CD14-positive monocyte (primary cell): Measurements from ENCODE around the gene RNGTT. TPM values are rescaled to one million over a fixed set of nuclear protein-coding genes. Genes with fewer than 3 reads are reported as not detected.

Experiments used
- DNase-seq, 3 donors: peaks; one replicate each; pipeline ENCODE4 v3.0.0-alpha.2; 2011 to 2022
- H2AFZ ChIP-seq: 2 replicates; pipeline ENCODE4 v1.6.0; 2012; ENCODE audit warnings: mild to moderate bottlenecking, low read depth, low read length, inconsistent platforms; ENCODE audit not compliant: insufficient read depth, poor library complexity, severe bottlenecking
- H3K27ac ChIP-seq, 2 donors: 1 replicate in 1 of 2; 2 replicates in 1 of 2; pipeline ENCODE4 v1.5.1; 2012 to 2013; ENCODE audit warnings: low read length in 2 of 2, control low read depth in 1 of 2, inconsistent platforms in 1 of 2, low read depth in 1 of 2, mild to moderate bottlenecking in 1 of 2
- H3K27me3 ChIP-seq, 2 donors: one replicate each; pipeline versions ENCODE4 v1.6.0 to v1.6.1; 2011 to 2013; ENCODE audit warnings: low read length in 2 of 2; ENCODE audit not compliant: control insufficient read depth in 2 of 2, insufficient read depth in 2 of 2
- H3K36me3 ChIP-seq, 2 donors: replicated peaks in 1 of 2; 1 replicate in 1 of 2; 2 replicates in 1 of 2; pipeline versions ENCODE4 v1.5.1 to v1.6.1; 2012 to 2013; ENCODE audit warnings: low read length in 2 of 2, control low read depth in 1 of 2, inconsistent platforms in 1 of 2, mild to moderate bottlenecking in 1 of 2; ENCODE audit not compliant: insufficient read depth in 2 of 2, control insufficient read depth in 1 of 2
- H3K4me1 ChIP-seq, 2 donors: 1 replicate in 1 of 2; 2 replicates in 1 of 2; pipeline versions ENCODE4 v1.5.1 to v1.6.1; 2012 to 2013; ENCODE audit warnings: low read length in 2 of 2, control low read depth in 1 of 2, inconsistent platforms in 1 of 2, mild to moderate bottlenecking in 1 of 2, moderate library complexity in 1 of 2; ENCODE audit not compliant: insufficient read depth in 2 of 2, control insufficient read depth in 1 of 2
- H3K4me2 ChIP-seq: replicated peaks from 2 replicates; pipeline ENCODE3; 2012; ENCODE audit warnings: low read length, moderate library complexity, mild to moderate bottlenecking; ENCODE audit not compliant: poor library complexity, severe bottlenecking; ENCODE audit errors: extremely low read depth
- H3K4me3 ChIP-seq, 3 experiments: fragments of 200-600 bp in 1 of 3; sonication (generic) in 1 of 3; replicated peaks in 1 of 3; 1 replicate in 2 of 3; 2 replicates in 1 of 3; pipeline ENCODE4 v1.5.1; 2011 to 2013; ENCODE audit warnings: low read length in 3 of 3, mild to moderate bottlenecking in 3 of 3, control low read depth in 2 of 3, low read depth in 2 of 3, inconsistent platforms in 1 of 3, moderate library complexity in 1 of 3
- H3K79me2 ChIP-seq: 2 replicates; pipeline ENCODE4 v1.6.0; 2012; ENCODE audit warnings: mild to moderate bottlenecking, control low read depth, inconsistent platforms, low read length, moderate library complexity; ENCODE audit not compliant: insufficient read depth
- H3K9ac ChIP-seq: 2 replicates; pipeline ENCODE4 v1.6.0; 2017; ENCODE audit warnings: low read length, mild to moderate bottlenecking; ENCODE audit not compliant: insufficient read depth, poor library complexity, severe bottlenecking
- H3K9me3 ChIP-seq, 2 donors: replicated peaks in 1 of 2; 1 replicate in 1 of 2; 2 replicates in 1 of 2; pipeline versions ENCODE4 v1.5.1 to v1.6.1; 2012 to 2013; ENCODE audit warnings: low read length in 2 of 2, control low read depth in 1 of 2; ENCODE audit not compliant: control insufficient read depth in 1 of 2, insufficient read depth in 1 of 2
- H4K20me1 ChIP-seq: 2 replicates; pipeline ENCODE4 v1.6.0; 2012; ENCODE audit warnings: mild to moderate bottlenecking, low read length, control low read depth, moderate library complexity; ENCODE audit not compliant: insufficient read depth
- H3K27ac Mint-ChIP-seq, 7 donors: one replicate each; pipeline ENCODE4 v1.8.0; 2020; ENCODE audit warnings: mild to moderate bottlenecking in 7 of 7, mixed read lengths in 7 of 7, moderate library complexity in 6 of 7, inconsistent platforms in 2 of 7
- H3K27me3 Mint-ChIP-seq, 3 donors: one replicate each; pipeline ENCODE4 v1.8.0; 2021 to 2022; ENCODE audit warnings: low read depth in 3 of 3, mild to moderate bottlenecking in 3 of 3, mixed read lengths in 3 of 3, moderate library complexity in 3 of 3, inconsistent platforms in 1 of 3
- H3K36me3 Mint-ChIP-seq, 2 donors: one replicate each; pipeline ENCODE4 v1.8.0; 2020; ENCODE audit warnings: mixed read lengths in 2 of 2, inconsistent platforms in 1 of 2, mild to moderate bottlenecking in 1 of 2
- H3K4me1 Mint-ChIP-seq: one replicate; pipeline ENCODE4 v1.8.0; 2020; ENCODE audit warnings: mild to moderate bottlenecking, mixed read lengths
- H3K4me3 Mint-ChIP-seq, 2 donors: one replicate each; pipeline ENCODE4 v1.8.0; 2020; ENCODE audit warnings: mild to moderate bottlenecking in 2 of 2, mixed read lengths in 2 of 2, moderate library complexity in 1 of 2
- H3K9me3 Mint-ChIP-seq, 7 donors: one replicate each; pipeline ENCODE4 v1.8.0; 2020 to 2022; ENCODE audit warnings: mixed read lengths in 7 of 7, mild to moderate bottlenecking in 6 of 7, moderate library complexity in 6 of 7, inconsistent platforms in 2 of 7
- WGBS: methylation state at CpG from one replicate; pipeline ENCODE4 v1.1.5; 2013; ENCODE audit warnings: missing lambda C conversion rate; ENCODE audit not compliant: insufficient coverage; 5-methylcytosine and 5-hydroxymethylcytosine counted together
- intact Hi-C, 2 donors: fragments of 100-400 bp; cut with micrococcal nuclease; formaldehyde crosslinking; loops; one replicate each; pipeline versions ENCODE4 v1.15.0 to v1.15.1; 2023
- polyA plus RNA-seq, 3 donors: library from polyadenylated mRNA; depleted of rRNA in 1 of 3; unstranded in 2 of 3; stranded (reverse) in 1 of 3; fragments of 300-500 nt in 2 of 3; fragments of >200 nt in 1 of 3; fragmentation: Illumina TruSeq in 2 of 3; gene quantifications; 1 replicate in 2 of 3; 2 replicates in 1 of 3; pipeline ENCODE4 v1.2.3, GENCODE V29; 2012 to 2021
- TF ChIP-seq, protein P1 (sequence below): fragments of 200-600 bp; IDR thresholded peaks from one replicate; pipeline ENCODE4 v1.8.0; 2022; ENCODE audit warnings: antibody characterized with exemption, mild to moderate bottlenecking

Gene RNGTT
- polyA plus RNA-seq, 3 donors, result 2.3 to 8.6 (median 5.8) TPM

DNA sequence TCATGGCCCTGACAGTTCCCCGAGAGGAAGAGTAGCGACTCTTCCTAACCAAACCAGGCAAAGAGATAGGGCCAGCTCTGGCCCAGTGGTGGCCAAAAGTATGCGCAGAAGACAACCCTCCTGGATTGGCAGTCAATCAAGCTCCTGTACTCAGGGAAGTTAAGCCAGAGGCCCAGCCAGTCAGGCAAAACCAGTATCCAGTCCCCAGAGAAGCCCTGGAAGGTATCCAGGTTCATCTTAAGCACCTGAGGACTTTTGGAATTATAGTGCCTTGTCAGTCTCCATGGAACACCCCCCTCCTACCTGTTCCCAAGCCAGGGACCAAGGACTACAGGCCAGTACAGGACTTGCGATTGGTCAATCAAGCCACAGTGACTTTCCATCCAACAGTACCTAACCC lies 298.3 kb downstream of the RNGTT start:
- Histone ChIP-seq H3K9ac (no peak overlapping the region), H3K36me3 (peaks cover 4 to 60% of the 10 kb centered on the region in 2 donors), H3K9me3 (peaks cover 72 to 78% of the 10 kb centered on the region in 2 donors), H3K4me3 (no peak overlapping the region), H3K4me1 (no peaks in the 10 kb centered on the region), H3K27me3 (no peaks in the 10 kb centered on the region), H2AFZ (no peak overlapping the region), H3K4me2 (no peak overlapping the region), H4K20me1 (no peaks in the 10 kb centered on the region), H3K79me2 (no peaks in the 10 kb centered on the region), H3K27ac (no peak overlapping the region)
- Mint-ChIP-seq H3K27me3 (no peaks in the 10 kb centered on the region), H3K4me3 (no peak overlapping the region), H3K4me1 (no peaks in the 10 kb centered on the region), H3K36me3 (peaks cover 31 to 62% of the 10 kb centered on the region in 2 donors), H3K9me3 (peaks cover 54 to 85% (median 71%) of the 10 kb centered on the region in 7 donors), H3K27ac (no peak overlapping the region)
- intact Hi-C loops, result no loop called here
- TF ChIP-seq, protein P1, sequence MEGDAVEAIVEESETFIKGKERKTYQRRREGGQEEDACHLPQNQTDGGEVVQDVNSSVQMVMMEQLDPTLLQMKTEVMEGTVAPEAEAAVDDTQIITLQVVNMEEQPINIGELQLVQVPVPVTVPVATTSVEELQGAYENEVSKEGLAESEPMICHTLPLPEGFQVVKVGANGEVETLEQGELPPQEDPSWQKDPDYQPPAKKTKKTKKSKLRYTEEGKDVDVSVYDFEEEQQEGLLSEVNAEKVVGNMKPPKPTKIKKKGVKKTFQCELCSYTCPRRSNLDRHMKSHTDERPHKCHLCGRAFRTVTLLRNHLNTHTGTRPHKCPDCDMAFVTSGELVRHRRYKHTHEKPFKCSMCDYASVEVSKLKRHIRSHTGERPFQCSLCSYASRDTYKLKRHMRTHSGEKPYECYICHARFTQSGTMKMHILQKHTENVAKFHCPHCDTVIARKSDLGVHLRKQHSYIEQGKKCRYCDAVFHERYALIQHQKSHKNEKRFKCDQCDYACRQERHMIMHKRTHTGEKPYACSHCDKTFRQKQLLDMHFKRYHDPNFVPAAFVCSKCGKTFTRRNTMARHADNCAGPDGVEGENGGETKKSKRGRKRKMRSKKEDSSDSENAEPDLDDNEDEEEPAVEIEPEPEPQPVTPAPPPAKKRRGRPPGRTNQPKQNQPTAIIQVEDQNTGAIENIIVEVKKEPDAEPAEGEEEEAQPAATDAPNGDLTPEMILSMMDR, result no peak
- DNase-seq, result no peak
- WGBS, result 94% methylated on average over 3 of the region's 4 CpGs

DNA sequence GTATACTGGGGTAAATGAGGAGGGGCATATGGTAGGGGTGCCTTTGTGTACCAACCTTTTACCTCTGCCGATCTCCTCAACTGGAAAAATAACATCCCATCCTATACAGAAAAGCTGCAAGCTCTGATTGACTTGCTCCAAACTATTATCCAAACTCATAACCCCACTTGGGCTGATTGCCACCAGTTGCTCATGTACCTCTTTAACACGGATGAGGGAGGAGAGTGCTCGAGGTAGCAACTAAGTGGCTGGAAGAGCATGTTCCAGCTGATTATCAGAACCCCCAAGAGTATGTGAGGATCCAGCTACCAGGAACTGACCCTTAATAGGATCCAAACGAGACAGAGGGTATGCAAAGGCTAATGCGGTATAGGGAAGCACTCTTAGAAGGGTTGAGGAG lies 299.6 kb downstream of the RNGTT start:
- Histone ChIP-seq H4K20me1 (no peaks in the 10 kb centered on the region), H3K9ac (no peak overlapping the region), H3K27ac (no peak overlapping the region), H3K27me3 (no peaks in the 10 kb centered on the region), H3K4me1 (no peaks in the 10 kb centered on the region), H3K4me2 (no peak overlapping the region), H2AFZ (no peak overlapping the region), H3K36me3 (peaks cover 4 to 47% of the 10 kb centered on the region in 2 donors), H3K4me3 (no peak overlapping the region), H3K9me3 (peaks cover 60 to 66% of the 10 kb centered on the region in 2 donors), H3K79me2 (no peaks in the 10 kb centered on the region)
- no peak overlapping the region for H3K27ac Mint-ChIP-seq
- intact Hi-C loops, result no loop called here
- H3K9me3 Mint-ChIP-seq, result peaks cover 49 to 87% (median 66%) of the 10 kb centered on the region in 7 donors
- TF ChIP-seq, protein P1, result no peak
- no peaks in the 10 kb centered on the region for H3K4me1 Mint-ChIP-seq
- H3K4me3 Mint-ChIP-seq, result no peak overlapping the region
- no peak for DNase-seq
- peaks cover 31 to 53% of the 10 kb centered on the region in 2 donors for H3K36me3 Mint-ChIP-seq
- WGBS, result 100% methylated on average over 4 of the region's 5 CpGs
- no peaks in the 10 kb centered on the region for H3K27me3 Mint-ChIP-seq
